Fibroblast of skin of left biceps (primary cell): Measurements from ENCODE around the gene TREM2.
"Not testable (repeated sequence)": the region's sequence is repeated elsewhere in the genome, so short reads cannot be mapped to it uniquely, and the experiment has no call there.

Experiments used
- DNase-seq, 2 experiments: peaks; one replicate each; pipeline ENCODE4 v3.0.0-alpha.2; 2013; ENCODE audit warnings: low read depth in 2 of 2

Gene TREM2

DNA sequence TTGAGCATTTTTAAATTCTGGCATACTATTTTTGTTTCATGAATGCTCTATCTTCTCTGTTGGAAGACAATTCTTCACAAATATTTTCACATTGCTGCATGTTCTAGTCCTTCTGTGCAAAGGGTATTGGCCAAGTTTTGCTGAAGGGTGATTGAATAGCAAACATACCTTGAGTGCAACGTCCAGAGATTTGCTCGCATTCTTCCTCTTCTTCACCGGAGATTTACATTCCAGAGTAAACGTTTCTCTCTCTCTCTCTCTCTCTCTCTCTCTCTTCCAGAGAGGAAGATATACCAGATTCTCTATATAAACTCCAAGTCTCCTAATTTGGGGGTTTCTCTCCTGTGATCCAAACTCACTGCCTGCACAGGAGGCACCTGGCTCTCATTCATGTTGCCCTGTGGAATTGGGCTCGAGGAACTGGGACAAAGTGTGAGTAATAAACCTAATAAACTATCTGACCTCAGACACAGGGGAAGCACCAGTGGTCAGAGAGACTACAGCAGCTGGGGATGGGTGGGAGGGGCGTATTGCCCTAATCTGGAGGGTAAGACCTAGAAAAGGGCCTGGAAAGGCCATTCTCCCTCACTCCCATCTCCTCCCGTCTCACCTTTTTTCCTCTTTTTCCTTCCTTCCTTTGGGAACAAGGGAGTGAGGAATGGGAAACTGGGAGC is 7.6 kb downstream of the TREM2 start:
- no peak for DNase-seq

DNA sequence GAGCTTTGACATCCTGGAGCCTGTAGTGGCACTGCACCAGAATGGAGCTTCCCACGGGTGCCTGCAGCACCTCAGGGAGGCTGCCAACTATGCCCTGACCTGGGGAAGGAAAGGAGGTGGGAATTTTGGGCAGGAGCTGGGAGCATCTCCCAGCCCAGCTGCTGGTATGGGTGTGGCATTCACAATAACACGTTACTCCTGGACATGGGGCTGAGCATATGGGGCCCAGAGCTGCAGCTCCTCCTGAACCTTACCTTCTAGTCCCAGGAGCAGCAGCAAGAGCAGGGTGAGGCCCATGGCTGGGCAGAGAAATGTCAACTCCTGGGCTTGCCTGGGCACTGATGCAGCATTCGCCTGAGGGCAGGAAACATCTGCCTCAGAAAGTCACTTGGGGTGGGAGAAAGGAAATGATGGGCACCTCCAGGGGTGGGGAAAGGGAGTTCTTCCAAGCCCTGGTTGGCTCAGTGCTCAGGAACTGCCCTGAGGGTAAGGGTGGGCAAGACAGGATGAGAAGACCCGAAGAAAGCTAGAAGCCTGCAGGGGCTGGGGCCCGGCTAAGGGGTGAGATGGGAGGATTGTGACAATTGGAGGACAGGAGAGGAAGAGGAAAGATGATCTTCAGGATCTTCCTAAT is 8.8 kb downstream of the TREM2 start, which contains the start of gene TREML1:
Gene TREML1 (minus strand): TSS at position 356 of the 634 bp plus-strand sequence. CDS start 59 bp downstream, at position 297.
- no peak for DNase-seq

DNA sequence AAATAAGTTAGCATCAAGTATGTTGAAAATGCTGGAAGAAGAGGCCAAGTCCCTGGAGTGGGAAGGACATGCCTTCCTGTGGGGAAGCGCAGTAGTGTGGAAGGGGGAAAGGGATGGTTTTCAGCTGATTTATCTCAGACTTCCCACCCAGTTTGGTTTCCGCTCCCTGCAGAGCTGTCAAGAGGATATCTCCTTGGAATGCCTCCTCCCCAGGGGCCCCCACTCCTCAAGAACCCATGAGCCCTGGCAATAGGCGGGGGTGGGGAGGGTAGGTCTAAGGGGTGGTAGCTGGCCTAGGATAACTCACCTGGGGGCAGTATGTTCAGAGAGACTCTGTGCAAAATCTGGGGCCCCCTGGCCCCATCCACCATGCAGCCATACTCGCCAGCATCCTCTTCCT is 9.5 kb downstream of the TREM2 start:
- no peak for DNase-seq

- DNase-seq: no peak
Measured at GRCh38 chr6:41150671-41151070, 12.2 kb downstream of the TREM2 start.

GRCh38 chr6:41147917-41148316 is 15.0 kb downstream of the TREM2 start:
- no peak for DNase-seq

DNA sequence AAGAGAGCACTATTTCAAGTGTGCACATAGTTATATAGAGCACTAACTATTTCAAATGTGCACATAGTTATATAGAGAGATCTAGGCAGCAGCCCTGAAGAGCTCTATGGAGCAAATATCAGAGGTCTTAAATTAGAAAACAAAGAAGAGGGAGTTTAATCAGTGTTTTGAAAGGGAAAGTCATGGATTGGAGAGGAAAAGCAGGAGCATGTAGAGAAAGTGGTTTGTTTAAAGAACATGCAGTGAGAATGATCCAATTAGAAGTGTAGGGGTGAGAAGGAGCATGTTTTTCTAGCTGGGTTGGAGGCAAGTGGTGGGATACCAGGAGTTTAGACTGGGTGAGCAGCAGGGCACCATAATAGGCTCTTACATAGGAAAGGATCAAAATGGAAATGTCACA is 26.0 kb downstream of the TREM2 start:
- no peak for DNase-seq

DNA sequence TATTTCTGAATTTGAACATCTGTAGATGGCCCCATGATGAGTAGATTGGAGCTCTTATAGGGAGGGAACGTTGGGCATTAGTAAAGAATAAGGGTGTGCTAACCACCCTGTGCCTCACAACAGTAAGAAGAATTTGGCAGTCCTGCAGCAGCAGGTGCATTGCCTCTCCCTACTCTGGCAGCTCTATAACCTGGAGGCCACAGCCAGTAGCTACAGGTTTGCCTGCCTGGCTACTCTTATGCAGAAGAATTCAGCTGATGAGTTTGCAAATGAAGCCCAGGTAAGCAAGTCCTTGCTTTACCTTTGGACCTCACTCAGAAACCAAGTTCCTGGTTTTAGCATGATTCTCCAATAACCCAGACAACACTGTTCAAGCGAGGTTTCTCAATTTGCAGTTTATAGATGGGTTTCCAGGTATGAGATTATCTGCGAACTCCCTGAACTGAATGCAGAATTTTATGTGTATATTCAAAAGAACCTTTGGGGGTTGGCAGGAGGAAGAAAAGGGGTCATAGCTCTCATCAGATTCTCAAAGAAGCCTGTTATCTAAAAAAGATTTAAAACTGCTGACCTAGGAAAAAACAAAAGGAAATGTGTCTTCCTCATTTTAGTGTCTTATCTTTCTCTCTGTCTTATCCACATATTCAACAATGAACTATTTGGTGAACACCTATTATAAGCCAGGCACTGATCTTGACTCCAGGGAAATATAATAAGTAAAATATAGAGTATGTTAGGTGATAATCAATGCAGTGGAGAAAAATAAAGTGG is 27.7 kb downstream of the TREM2 start:
- no peak for DNase-seq

GRCh38 chr6:41132254-41132653 is 30.7 kb downstream of the TREM2 start:
- DNase-seq: no peak

GRCh38 chr6:41125282-41125681 is 37.6 kb downstream of the TREM2 start:
- DNase-seq: no peak

GRCh38 chr6:41122918-41123317 is 40.0 kb downstream of the TREM2 start:
- DNase-seq: no peak

DNA sequence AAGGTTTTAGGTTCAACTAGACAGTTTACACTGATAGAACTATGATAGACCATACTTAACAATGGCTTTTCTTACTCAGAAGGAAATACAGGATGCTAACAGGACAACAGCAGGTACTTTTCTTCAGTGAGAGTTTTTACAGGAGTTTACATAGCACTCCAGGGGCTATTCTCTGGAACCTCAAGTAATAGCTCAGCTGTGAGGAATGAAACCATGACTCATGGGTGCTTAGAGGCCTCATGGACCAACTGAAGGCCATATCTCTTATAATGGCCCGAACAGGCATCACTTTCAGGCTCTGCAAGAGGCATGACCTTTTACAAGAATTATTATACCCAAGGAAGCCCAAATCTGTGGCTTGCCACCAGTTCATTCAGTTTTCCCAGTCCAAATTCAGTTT is 40.5 kb downstream of the TREM2 start:
- DNase-seq: no peak

- no peak for DNase-seq
Measured at GRCh38 chr6:41120058-41120457, 42.9 kb downstream of the TREM2 start.

GRCh38 chr6:41119508-41119907 is 43.4 kb downstream of the TREM2 start:
- no peak for DNase-seq

- not testable (repeated sequence) for DNase-seq
Measured at GRCh38 chr6:41115027-41115426, 47.9 kb downstream of the TREM2 start.

DNA sequence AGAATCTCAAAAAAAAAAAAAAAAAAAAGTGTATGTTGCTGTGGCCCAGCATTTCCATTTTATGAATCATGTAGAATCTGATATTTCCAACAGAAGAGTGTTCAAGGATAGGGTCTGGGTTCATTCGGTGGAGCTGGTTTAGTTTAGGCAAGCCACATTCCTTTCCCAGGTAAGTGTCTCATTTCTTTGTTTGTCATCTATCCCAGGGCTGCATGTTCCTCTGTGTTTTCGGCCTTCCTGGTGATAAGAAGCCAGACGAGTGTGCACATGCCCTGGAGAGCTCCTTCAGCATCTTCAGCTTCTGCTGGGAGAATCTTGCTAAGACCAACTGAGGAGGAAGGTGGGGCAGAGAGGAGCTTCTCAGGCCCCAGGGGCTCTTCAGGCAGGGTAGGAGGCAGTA is 51.9 kb downstream of the TREM2 start:
- no peak for DNase-seq
